AG09309 (cell line): Measurements from ENCODE around the gene THOC6.

Source experiments
- DNase-seq: peaks from one replicate; pipeline ENCODE4 v3.0.0-alpha.2; 2010; ENCODE audit warnings: low read depth
- H3K4me3 ChIP-seq: 2 replicates; pipeline ENCODE4 v1.5.1; 2011; ENCODE audit warnings: mild to moderate bottlenecking, low read depth, low read length, moderate library complexity; ENCODE audit not compliant: control insufficient read depth
- TF ChIP-seq, protein P1 (sequence below): IDR thresholded peaks from 2 replicates; pipeline ENCODE4 v1.5.1; 2011; ENCODE audit warnings: mild to moderate bottlenecking, low read depth, low read length, inconsistent platforms; ENCODE audit not compliant: insufficient read depth, control insufficient read depth; ENCODE audit errors: missing control alignments

THOC6 gene

DNA sequence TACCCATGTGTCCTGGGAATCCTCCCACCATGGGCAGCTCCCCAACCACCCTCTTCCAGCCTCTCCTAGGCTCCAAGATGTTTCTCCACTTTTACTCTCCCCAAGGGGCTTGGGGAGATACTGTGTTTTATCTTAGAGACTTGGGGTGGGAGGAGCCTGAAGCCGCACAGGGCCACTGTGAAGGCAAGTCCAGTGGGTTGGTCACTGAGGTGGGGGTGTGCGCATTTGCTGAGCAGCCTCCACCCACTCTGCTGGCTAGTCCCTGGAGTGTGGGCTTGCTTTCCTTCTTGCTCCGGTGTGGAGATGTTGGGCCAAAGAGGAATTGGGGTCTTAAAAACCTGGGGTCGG, 15.2 kb upstream of the THOC6 start:
- TF ChIP-seq, protein P1, sequence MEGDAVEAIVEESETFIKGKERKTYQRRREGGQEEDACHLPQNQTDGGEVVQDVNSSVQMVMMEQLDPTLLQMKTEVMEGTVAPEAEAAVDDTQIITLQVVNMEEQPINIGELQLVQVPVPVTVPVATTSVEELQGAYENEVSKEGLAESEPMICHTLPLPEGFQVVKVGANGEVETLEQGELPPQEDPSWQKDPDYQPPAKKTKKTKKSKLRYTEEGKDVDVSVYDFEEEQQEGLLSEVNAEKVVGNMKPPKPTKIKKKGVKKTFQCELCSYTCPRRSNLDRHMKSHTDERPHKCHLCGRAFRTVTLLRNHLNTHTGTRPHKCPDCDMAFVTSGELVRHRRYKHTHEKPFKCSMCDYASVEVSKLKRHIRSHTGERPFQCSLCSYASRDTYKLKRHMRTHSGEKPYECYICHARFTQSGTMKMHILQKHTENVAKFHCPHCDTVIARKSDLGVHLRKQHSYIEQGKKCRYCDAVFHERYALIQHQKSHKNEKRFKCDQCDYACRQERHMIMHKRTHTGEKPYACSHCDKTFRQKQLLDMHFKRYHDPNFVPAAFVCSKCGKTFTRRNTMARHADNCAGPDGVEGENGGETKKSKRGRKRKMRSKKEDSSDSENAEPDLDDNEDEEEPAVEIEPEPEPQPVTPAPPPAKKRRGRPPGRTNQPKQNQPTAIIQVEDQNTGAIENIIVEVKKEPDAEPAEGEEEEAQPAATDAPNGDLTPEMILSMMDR = no peak
- H3K4me3 ChIP-seq = no peak overlapping the region
- DNase-seq = no peak

DNA sequence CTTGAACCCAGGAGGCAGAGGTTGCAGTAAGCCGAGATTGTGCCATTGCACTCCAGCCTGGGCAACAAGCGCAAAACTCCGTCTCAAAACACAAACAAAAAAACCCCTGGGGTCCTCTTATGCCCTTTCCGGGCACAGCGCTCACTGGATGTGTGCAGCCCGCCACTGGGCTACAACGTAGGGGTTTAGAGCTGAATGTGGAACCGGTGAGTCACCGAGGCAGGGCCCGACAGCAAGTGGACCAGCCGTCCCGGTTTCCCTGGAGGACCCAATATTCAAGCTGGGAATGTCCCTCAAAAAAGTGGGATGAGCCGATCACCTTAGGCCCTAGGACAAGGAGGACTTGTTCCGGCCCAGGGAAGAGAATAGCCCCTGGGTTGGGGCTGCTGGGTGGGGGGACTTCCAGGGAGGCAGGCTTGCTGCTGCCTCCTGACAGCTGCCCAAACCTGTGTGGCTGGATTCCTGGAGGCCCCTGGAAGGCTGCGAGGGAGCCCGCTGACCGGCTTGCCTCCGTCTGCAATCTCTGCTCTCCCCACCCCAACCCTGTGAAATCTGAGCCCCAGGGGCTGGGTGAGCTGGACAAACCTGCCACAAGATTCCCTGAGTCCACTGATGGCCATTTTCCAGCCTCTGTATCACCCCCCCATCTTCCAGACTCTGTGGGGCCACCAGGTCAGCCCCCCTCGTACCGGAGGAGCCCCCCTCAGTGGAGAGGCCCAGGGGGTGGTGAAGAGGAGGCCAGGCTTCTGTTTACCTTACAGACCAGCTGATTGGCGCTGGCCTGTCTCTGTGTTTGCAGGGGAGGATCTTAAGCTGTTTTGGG, 14.1 kb upstream of the THOC6 start:
- H3K4me3 ChIP-seq = no peak overlapping the region
- TF ChIP-seq, protein P1 = no peak
- DNase-seq = no peak

DNA sequence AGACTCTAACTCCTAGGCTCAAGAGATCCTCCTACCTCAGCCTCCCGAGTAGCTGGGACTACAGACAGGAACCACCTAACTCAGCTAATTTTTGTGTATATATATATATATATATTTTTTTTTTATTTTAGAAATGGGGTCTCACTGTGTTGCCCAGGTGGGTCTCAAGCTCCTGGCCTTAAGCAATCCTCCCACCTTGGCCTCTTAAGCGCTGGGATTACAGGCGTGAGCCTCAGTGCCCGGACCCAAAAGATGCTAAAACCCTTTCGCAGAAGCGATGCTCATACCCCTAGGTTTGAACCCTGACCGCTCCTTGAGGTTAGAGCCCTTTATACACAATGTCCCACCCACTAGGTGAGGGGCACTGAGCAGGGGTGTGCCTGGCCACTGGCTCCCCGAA, 13.3 kb upstream of the THOC6 start:
- H3K4me3 ChIP-seq = no peak overlapping the region
- DNase-seq = no peak
- TF ChIP-seq, protein P1 = no peak

DNA sequence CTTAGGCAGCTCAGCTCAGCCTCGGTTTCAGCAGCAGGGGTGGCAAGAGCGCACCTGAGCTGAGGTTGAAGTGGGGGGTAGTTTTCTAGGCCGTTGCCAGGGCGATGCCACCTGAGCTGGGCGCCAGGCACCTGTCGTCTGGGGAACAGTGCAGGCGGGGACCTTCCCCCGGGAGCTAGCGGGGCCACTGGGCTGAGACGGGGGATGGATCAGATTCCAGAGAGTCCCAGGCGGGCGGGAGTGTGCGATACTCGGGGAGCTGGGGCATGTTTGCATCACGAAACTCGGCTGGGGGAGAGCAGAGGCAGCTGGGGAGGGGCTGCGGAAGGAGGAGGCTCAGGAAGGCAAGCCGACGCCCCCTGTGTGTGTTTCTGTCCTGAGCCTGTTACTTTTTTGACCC, 11.6 kb upstream of the THOC6 start:
- TF ChIP-seq, protein P1 = no peak
- no peak for DNase-seq
- H3K4me3 ChIP-seq = no peak overlapping the region

DNA sequence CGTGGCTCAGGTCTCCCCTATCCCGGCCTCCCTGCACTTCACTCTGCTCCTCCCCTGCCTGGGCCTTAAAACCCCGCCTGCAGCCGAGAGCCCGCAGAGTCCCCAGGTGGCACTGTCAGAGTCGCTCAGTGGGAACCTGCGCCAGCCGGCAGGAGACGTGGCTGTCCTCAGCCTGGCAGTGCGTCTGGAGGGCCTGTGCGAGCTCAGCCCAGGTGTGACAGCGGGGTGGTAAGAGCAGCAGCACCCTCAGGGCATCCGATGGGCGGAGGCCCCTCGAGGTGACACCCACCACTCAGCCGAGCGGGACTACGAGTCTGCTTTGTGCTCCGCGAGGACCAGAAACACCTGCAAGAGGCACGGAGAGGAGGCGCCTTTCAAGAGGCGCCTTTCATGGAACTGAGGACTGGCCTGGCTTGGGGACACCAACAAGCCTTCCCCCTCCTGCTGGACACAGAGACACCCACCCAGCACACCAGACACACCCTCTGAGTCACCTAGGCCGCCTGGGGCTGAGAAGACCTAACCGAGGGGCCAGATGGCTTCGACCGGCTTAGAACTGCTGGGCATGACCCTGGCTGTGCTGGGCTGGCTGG, 10.9 kb upstream of the THOC6 start, which contains the start of gene CLDN9:
Gene CLDN9 (plus strand): TSS at position 96 of the 593 bp plus-strand sequence. CDS start 440 bp downstream, at position 536.
- H3K4me3 ChIP-seq = no peak within 1 kb of the TSS
- no peak for DNase-seq
- TF ChIP-seq, protein P1 = no peak

DNA sequence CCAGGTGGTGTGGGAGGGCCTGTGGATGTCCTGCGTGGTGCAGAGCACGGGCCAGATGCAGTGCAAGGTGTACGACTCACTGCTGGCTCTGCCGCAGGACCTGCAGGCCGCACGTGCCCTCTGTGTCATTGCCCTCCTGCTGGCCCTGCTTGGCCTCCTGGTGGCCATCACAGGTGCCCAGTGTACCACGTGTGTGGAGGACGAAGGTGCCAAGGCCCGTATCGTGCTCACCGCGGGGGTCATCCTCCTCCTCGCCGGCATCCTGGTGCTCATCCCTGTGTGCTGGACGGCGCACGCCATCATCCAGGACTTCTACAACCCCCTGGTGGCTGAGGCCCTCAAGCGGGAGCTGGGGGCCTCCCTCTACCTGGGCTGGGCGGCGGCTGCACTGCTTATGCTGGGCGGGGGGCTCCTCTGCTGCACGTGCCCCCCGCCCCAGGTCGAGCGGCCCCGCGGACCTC, 10.3 kb upstream of the THOC6 start:
- H3K4me3 ChIP-seq = no peak overlapping the region
- TF ChIP-seq, protein P1 = no peak
- DNase-seq = no peak
